ENCODE measurements around the gene CABLES2. TPM values are rescaled to one million over a fixed set of nuclear protein-coding genes. Genes with fewer than 3 reads are reported as not detected.
A peak's percentile ranks its signal among the peaks of the same experiment; 100 is the strongest.

CABLES2 gene
- total RNA-seq, 4 donors from 2014 or later = 2.0 to 3.8 (median 2.2) TPM

GRCh38 chr20:62350098-62350628, 56.9 kb downstream of the CABLES2 start:
- peak overlapping the region; percentile 91 to 93 (median 92) for H3K27ac ChIP-seq
- H3K4me1 ChIP-seq = peaks cover 36 to 56% (median 46%) of the 10 kb centered on the region in 3 donors
- H3K27me3 ChIP-seq = no peaks in the 10 kb centered on the region
- no peaks in the 10 kb centered on the region for H3K9me3 ChIP-seq
- peaks cover 6 to 70% (median 22%) of the 10 kb centered on the region in 3 donors for H3K36me3 ChIP-seq
- intact Hi-C loops (cut with DNase I) = no loop called here
- peak overlapping the region in 1 of 4 donors; percentile 13 for H3K4me3 ChIP-seq
- no peak for DNase-seq
- 64% methylated on average over 3 of the region's 16 CpGs; no CpG with 5 or more reads in 1 of the 2 donors for WGBS, 2 donors
- TF ChIP-seq CTCF (IDR thresholded peaks at IDR 0.05) (no peak), POLR2A (IDR thresholded peaks at IDR 0.05) (peak in 1 of 4 donors; percentile 8)

GRCh38 chr20:62349556-62350097, 57.5 kb downstream of the CABLES2 start:
- Histone ChIP-seq H3K4me1 (peaks cover 30 to 50% (median 40%) of the 10 kb centered on the region in 3 donors), H3K27me3 (no peaks in the 10 kb centered on the region), H3K36me3 (peaks cover 6 to 76% (median 22%) of the 10 kb centered on the region in 3 donors), H3K9me3 (no peaks in the 10 kb centered on the region), H3K27ac (peak overlapping the region; percentile 91 to 93 (median 92)), H3K4me3 (no peak overlapping the region)
- no peak for TF ChIP-seq POLR2A (IDR thresholded peaks at IDR 0.05)
- TF ChIP-seq CTCF (IDR thresholded peaks at IDR 0.05) = no peak
- DNase-seq = no peak
- WGBS, 2 donors = 40 to 56% methylated on average over 4 to 6 of the region's 7 CpGs
- intact Hi-C loops (cut with DNase I) = no loop called here

- Histone ChIP-seq H3K4me3 (no peak overlapping the region), H3K9me3 (no peaks in the 10 kb centered on the region), H3K27ac (peak overlapping the region in 1 of 4 donors; percentile 25), H3K36me3 (peaks cover 6 to 86% (median 22%) of the 10 kb centered on the region in 3 donors), H3K27me3 (no peaks in the 10 kb centered on the region), H3K4me1 (peaks cover 21 to 40% (median 30%) of the 10 kb centered on the region in 3 donors)
- no peak for DNase-seq
- WGBS, 2 donors = 94% methylated on average over 1 of the region's 1 CpG
- intact Hi-C loops (cut with DNase I) = no loop called here
- TF ChIP-seq CTCF (IDR thresholded peaks at IDR 0.05) = no peak
- TF ChIP-seq POLR2A (IDR thresholded peaks at IDR 0.05) = no peak
Observed at GRCh38 chr20:62348604-62349003, 58.5 kb downstream of the CABLES2 start.

GRCh38 chr20:62347445-62347844, 59.6 kb downstream of the CABLES2 start:
- intact Hi-C loops (cut with DNase I) = no loop called here
- H3K27me3 ChIP-seq = no peaks in the 10 kb centered on the region
- DNase-seq = no peak
- peak overlapping the region in 1 of 4 donors; percentile 10 for H3K27ac ChIP-seq
- 80 to 81% methylated on average over 3 to 5 of the region's 9 CpGs for WGBS, 2 donors
- H3K9me3 ChIP-seq = no peaks in the 10 kb centered on the region
- no peak overlapping the region for H3K4me3 ChIP-seq
- no peak for TF ChIP-seq CTCF (IDR thresholded peaks at IDR 0.05)
- no peak for TF ChIP-seq POLR2A (IDR thresholded peaks at IDR 0.05)
- H3K4me1 ChIP-seq = peaks cover 11 to 29% (median 18%) of the 10 kb centered on the region in 3 donors
- peaks cover 6 to 95% (median 22%) of the 10 kb centered on the region in 3 donors for H3K36me3 ChIP-seq

- no peak for TF ChIP-seq POLR2A (IDR thresholded peaks at IDR 0.05)
- no peak for TF ChIP-seq CTCF (IDR thresholded peaks at IDR 0.05)
- Histone ChIP-seq H3K27me3 (no peaks in the 10 kb centered on the region), H3K4me3 (no peak overlapping the region), H3K9me3 (no peaks in the 10 kb centered on the region), H3K27ac (no peak overlapping the region), H3K36me3 (peaks cover 6 to 95% (median 22%) of the 10 kb centered on the region in 3 donors), H3K4me1 (peaks cover 8 to 25% (median 15%) of the 10 kb centered on the region in 3 donors)
- 97% methylated on average over 6 of the region's 10 CpGs; no CpG with 5 or more reads in 1 of the 2 donors for WGBS, 2 donors
- intact Hi-C loops (cut with DNase I) = no loop called here
- no peak for DNase-seq
Observed at GRCh38 chr20:62347151-62347404, 60.0 kb downstream of the CABLES2 start.
